T-cell (primary cell): ENCODE data around the gene KLHL25. TPM values are rescaled to one million over a fixed set of nuclear protein-coding genes. Genes with fewer than 3 reads are reported as not detected.

ENCODE experiments used
- ATAC-seq, 4 experiments: fragments of 200-7000 bp in 3 of 4; fragments of 150-1000 bp in 1 of 4; cut with Tn5 transposase; replicated peaks in 1 of 4; 1 replicate in 3 of 4; 2 replicates in 1 of 4; pipeline ENCODE4 v1.10.0; 2021; ENCODE audit warnings: moderate library complexity in 3 of 4, mild to moderate bottlenecking in 2 of 4, moderate number of reproducible peaks in 1 of 4
- CTCF ChIA-PET, 2 donors: fragments of 300-600 bp; sonication (Branson Sonifier 250); formaldehyde crosslinking; loops; one replicate each; lab custom pipeline; 2022; ENCODE audit warnings: antibody characterized with exemption in 2 of 2; lab: Charles Lee
- POLR2A ChIA-PET, 2 donors: fragments of 300-600 bp; sonication (Branson Sonifier 250); formaldehyde crosslinking; loops; one replicate each; lab custom pipeline; 2022; ENCODE audit warnings: antibody characterized with exemption in 2 of 2; lab: Charles Lee
- DNase-seq, 35 experiments: peaks; one replicate each; pipeline versions ENCODE4 v3.0.0 to v3.0.0-alpha.2; 2013 to 2023
- H3K27ac ChIP-seq: one replicate; pipeline ENCODE4 v1.5.1; 2013; ENCODE audit warnings: low read length
- H3K27me3 ChIP-seq, 2 experiments: replicated peaks in 1 of 2; 1 replicate in 1 of 2; 2 replicates in 1 of 2; pipeline versions ENCODE4 v1.6.1 to v1.7.0; 2013; ENCODE audit warnings: low read length in 1 of 2, mixed read lengths in 1 of 2; ENCODE audit not compliant: control insufficient read depth in 2 of 2, insufficient read depth in 2 of 2; ENCODE audit errors: extremely low read depth in 1 of 2
- H3K36me3 ChIP-seq, 2 donors: 1 replicate in 1 of 2; 2 replicates in 1 of 2; pipeline versions ENCODE4 v1.6.1 to v1.7.0; 2013; ENCODE audit warnings: low read length in 1 of 2; ENCODE audit not compliant: control insufficient read depth in 2 of 2, insufficient read depth in 1 of 2; ENCODE audit errors: extremely low read depth in 1 of 2
- H3K4me1 ChIP-seq, 2 experiments: 1 replicate in 1 of 2; 2 replicates in 1 of 2; pipeline versions ENCODE4 v1.6.1 to v1.7.0; 2013; ENCODE audit warnings: low read length in 2 of 2, mixed read lengths in 1 of 2; ENCODE audit not compliant: insufficient read depth in 2 of 2, control insufficient read depth in 1 of 2; ENCODE audit errors: extremely low read depth in 1 of 2
- H3K4me3 ChIP-seq, 2 donors: 1 replicate in 1 of 2; 2 replicates in 1 of 2; pipeline versions ENCODE4 v1.5.1 to v1.7.0; 2013; ENCODE audit warnings: mild to moderate bottlenecking in 2 of 2, low read length in 1 of 2, moderate library complexity in 1 of 2; ENCODE audit not compliant: control insufficient read depth in 1 of 2; ENCODE audit errors: extremely low read depth in 1 of 2
- H3K9me3 ChIP-seq: 2 replicates; pipeline ENCODE4 v1.7.0; 2013
- H3K27ac Mint-ChIP-seq, 2 donors: one replicate each; pipeline ENCODE4 v1.8.0; 2020 to 2021; ENCODE audit warnings: mild to moderate bottlenecking in 2 of 2, mixed read lengths in 2 of 2
- H3K27me3 Mint-ChIP-seq, 2 donors: one replicate each; pipeline ENCODE4 v1.8.0; 2021 to 2022; ENCODE audit warnings: mixed read lengths in 2 of 2
- H3K36me3 Mint-ChIP-seq: one replicate; pipeline ENCODE4 v1.8.0; 2021; ENCODE audit warnings: mixed read lengths
- H3K4me1 Mint-ChIP-seq, 3 donors: one replicate each; pipeline ENCODE4 v1.8.0; 2020 to 2022; ENCODE audit warnings: mixed read lengths in 3 of 3, mild to moderate bottlenecking in 1 of 3
- H3K4me3 Mint-ChIP-seq, 3 donors: one replicate each; pipeline ENCODE4 v1.8.0; 2020 to 2022; ENCODE audit warnings: mild to moderate bottlenecking in 3 of 3, mixed read lengths in 3 of 3, moderate library complexity in 3 of 3
- H3K9me3 Mint-ChIP-seq, 3 donors: one replicate each; pipeline ENCODE4 v1.8.0; 2020 to 2022; ENCODE audit warnings: mixed read lengths in 3 of 3
- WGBS: methylation state at CpG from one replicate; pipeline ENCODE4 v1.1.5; 2013; ENCODE audit warnings: missing lambda C conversion rate; ENCODE audit not compliant: insufficient coverage; 5-methylcytosine and 5-hydroxymethylcytosine counted together
- total RNA-seq, 35 experiments: library from RNA in 6 of 35; stranded (reverse) in 6 of 35; fragments of 120-200 nt in 1 of 35; gene quantifications; one replicate each; pipeline versions ENCODE4 v1.2.1 to v1.2.4 and lab custom pipeline; 2013 to 2026

KLHL25 gene
- total RNA-seq, 5 donors from 2014 or later (not counting 1 experiment from before 2014, with no cell fraction given) = 7.9 to 16.7 (median 13.6) TPM

GRCh38 chr15:85772668-85773067 lies 22.1 kb downstream of the KLHL25 start:
- no peak overlapping the region for H3K27ac Mint-ChIP-seq
- WGBS = 87% methylated on average over 9 of the region's 9 CpGs

GRCh38 chr15:85771781-85772445 lies 22.8 kb downstream of the KLHL25 start:
- Histone ChIP-seq H3K9me3 (no peaks in the 10 kb centered on the region), H3K27ac (no peak overlapping the region), H3K27me3 (no peaks in the 10 kb centered on the region), H3K4me3 (no peak overlapping the region), H3K36me3 (peaks cover 3 to 9% of the 10 kb centered on the region in 2 donors), H3K4me1 (peaks cover 0 to 5% of the 10 kb centered on the region in 2 experiments)
- Mint-ChIP-seq H3K9me3 (no peaks in the 10 kb centered on the region), H3K27me3 (no peaks in the 10 kb centered on the region), H3K4me1 (peaks cover 13 to 26% (median 21%) of the 10 kb centered on the region in 3 donors), H3K4me3 (no peak overlapping the region), H3K36me3 (peaks cover 20% of the 10 kb centered on the region), H3K27ac (no peak overlapping the region)
- POLR2A ChIA-PET = no interaction called here
- no peak for ATAC-seq
- DNase-seq = no peak
- CTCF ChIA-PET = no interaction called here
- WGBS = 86% methylated on average over 10 of the region's 13 CpGs

More at GRCh38 chr15:85772668-85773067, 22.1 kb downstream of the KLHL25 start:
- H3K9me3 ChIP-seq = no peaks in the 10 kb centered on the region
- DNase-seq (no peak), ATAC-seq (no peak)
- H3K27ac ChIP-seq = no peak overlapping the region
- H3K4me3 ChIP-seq = no peak overlapping the region
- Mint-ChIP-seq H3K36me3 (peaks cover 17% of the 10 kb centered on the region), H3K4me1 (peaks cover 13 to 28% (median 20%) of the 10 kb centered on the region in 3 donors), H3K9me3 (no peaks in the 10 kb centered on the region), H3K27me3 (no peaks in the 10 kb centered on the region), H3K4me3 (no peak overlapping the region)
- POLR2A ChIA-PET = no interaction called here
- no peaks in the 10 kb centered on the region for H3K27me3 ChIP-seq
- CTCF ChIA-PET = no interaction called here
- peaks cover 0 to 5% of the 10 kb centered on the region in 2 experiments for H3K4me1 ChIP-seq
- peaks cover 3 to 9% of the 10 kb centered on the region in 2 donors for H3K36me3 ChIP-seq

- ChIA-PET CTCF (no interaction called here), POLR2A (no interaction called here)
Measured at GRCh38 chr15:85771271-85771670, 23.5 kb downstream of the KLHL25 start.

GRCh38 chr15:85770096-85771041 lies 24.4 kb downstream of the KLHL25 start:
- WGBS = 93% methylated on average over 19 of the region's 21 CpGs
- no peak overlapping the region for H3K27ac Mint-ChIP-seq
- H3K36me3 Mint-ChIP-seq = peaks cover 20% of the 10 kb centered on the region

More at GRCh38 chr15:85771271-85771670, 23.5 kb downstream of the KLHL25 start:
- Histone ChIP-seq H3K36me3 (peaks cover 3 to 9% of the 10 kb centered on the region in 2 donors), H3K27me3 (no peaks in the 10 kb centered on the region), H3K9me3 (no peaks in the 10 kb centered on the region), H3K27ac (no peak overlapping the region), H3K4me3 (no peak overlapping the region), H3K4me1 (peaks cover 0 to 5% of the 10 kb centered on the region in 2 experiments)
- Mint-ChIP-seq H3K27ac (no peak overlapping the region), H3K27me3 (no peaks in the 10 kb centered on the region), H3K36me3 (peaks cover 20% of the 10 kb centered on the region), H3K4me1 (peaks cover 19 to 26% (median 24%) of the 10 kb centered on the region in 3 donors), H3K4me3 (no peak overlapping the region), H3K9me3 (no peaks in the 10 kb centered on the region)
- 94% methylated on average over 3 of the region's 5 CpGs for WGBS
- DNase-seq (no peak), ATAC-seq (no peak)

DNA sequence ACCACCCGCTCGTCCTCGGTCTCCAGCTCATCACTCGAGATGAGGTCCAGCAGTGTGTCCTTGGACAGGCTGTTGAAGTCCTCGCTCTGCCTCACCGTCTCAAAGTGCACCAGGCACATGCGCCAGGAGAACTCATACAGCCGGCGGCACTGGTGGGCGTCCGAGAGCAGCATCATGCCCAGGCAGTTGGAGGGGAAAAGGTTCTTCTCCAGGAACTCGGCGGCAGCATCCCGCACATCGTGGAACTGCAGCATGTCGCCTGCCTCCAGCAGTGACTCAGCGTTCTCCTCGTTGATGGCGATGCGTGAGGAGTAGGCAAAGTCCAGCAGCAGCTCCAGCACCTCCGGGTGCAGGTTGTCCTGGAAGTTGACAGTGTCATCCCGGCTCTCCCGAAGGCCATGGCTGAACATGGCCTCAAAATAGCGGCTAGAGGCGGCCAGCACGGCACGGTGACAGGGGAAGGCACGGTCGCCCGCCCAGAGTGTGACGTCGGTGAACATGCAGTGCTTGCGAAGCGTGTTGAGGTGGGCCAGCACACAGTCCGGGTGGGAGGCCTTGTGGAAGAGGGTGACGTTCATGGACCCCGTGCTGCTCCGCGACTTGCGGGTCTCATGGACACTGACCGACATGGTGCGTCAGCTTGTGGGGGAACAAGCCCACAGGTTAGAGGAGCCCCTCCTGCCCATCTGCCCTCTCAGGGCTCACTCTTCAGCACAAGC lies 25.4 kb downstream of the KLHL25 start:
- no peaks in the 10 kb centered on the region for H3K4me1 ChIP-seq
- no peak overlapping the region for H3K27ac ChIP-seq
- H3K27me3 ChIP-seq = no peaks in the 10 kb centered on the region
- H3K4me3 Mint-ChIP-seq = no peak overlapping the region
- 98% methylated on average over 40 of the region's 42 CpGs for WGBS
- no peaks in the 10 kb centered on the region for H3K9me3 Mint-ChIP-seq
- peaks cover 20% of the 10 kb centered on the region for H3K36me3 Mint-ChIP-seq
- no peak overlapping the region for H3K4me3 ChIP-seq
- ChIA-PET CTCF (no interaction called here), POLR2A (no interaction called here)
- DNase-seq (no peak), ATAC-seq (no peak)
- no peak overlapping the region for H3K27ac Mint-ChIP-seq
- H3K9me3 ChIP-seq = no peaks in the 10 kb centered on the region
- peaks cover 3 to 9% of the 10 kb centered on the region in 2 donors for H3K36me3 ChIP-seq
- H3K4me1 Mint-ChIP-seq = peaks cover 21 to 22% (median 21%) of the 10 kb centered on the region in 3 donors
- H3K27me3 Mint-ChIP-seq = no peaks in the 10 kb centered on the region

More at GRCh38 chr15:85770096-85771041, 24.4 kb downstream of the KLHL25 start:
- Mint-ChIP-seq H3K4me1 (peaks cover 21 to 25% (median 23%) of the 10 kb centered on the region in 3 donors), H3K4me3 (no peak overlapping the region), H3K27me3 (no peaks in the 10 kb centered on the region), H3K9me3 (no peaks in the 10 kb centered on the region)
- H3K4me3 ChIP-seq = no peak overlapping the region
- ChIA-PET CTCF (no interaction called here), POLR2A (no interaction called here)
- no peak for ATAC-seq
- no peaks in the 10 kb centered on the region for H3K27me3 ChIP-seq
- no peaks in the 10 kb centered on the region for H3K9me3 ChIP-seq
- H3K27ac ChIP-seq = no peak overlapping the region
- peaks cover 0 to 2% of the 10 kb centered on the region in 2 experiments for H3K4me1 ChIP-seq
- H3K36me3 ChIP-seq = peaks cover 3 to 9% of the 10 kb centered on the region in 2 donors
- DNase-seq = no peak

GRCh38 chr15:85768595-85769168 lies 26.0 kb downstream of the KLHL25 start:
- ChIA-PET CTCF (no interaction called here), POLR2A (no interaction called here)
- Histone ChIP-seq H3K4me1 (no peaks in the 10 kb centered on the region), H3K36me3 (peaks cover 4 to 9% of the 10 kb centered on the region in 2 donors), H3K27ac (no peak overlapping the region), H3K4me3 (no peak overlapping the region), H3K9me3 (no peaks in the 10 kb centered on the region), H3K27me3 (no peaks in the 10 kb centered on the region)
- Mint-ChIP-seq H3K27me3 (no peaks in the 10 kb centered on the region), H3K36me3 (peaks cover 20% of the 10 kb centered on the region), H3K4me3 (no peak overlapping the region), H3K27ac (no peak overlapping the region), H3K9me3 (no peaks in the 10 kb centered on the region), H3K4me1 (peaks cover 17 to 21% (median 18%) of the 10 kb centered on the region in 3 donors)
- DNase-seq = no peak
- 98% methylated on average over 30 of the region's 32 CpGs for WGBS
- ATAC-seq = no peak
